Cardiac muscle cell (in vitro differentiated cells and primary cell): ENCODE data around the gene IMMP2L. TPM values are rescaled to one million over a fixed set of nuclear protein-coding genes. Genes with fewer than 3 reads are reported as not detected.

ENCODE experiments used
- DNase-seq, 2 donors: peaks; one replicate each; pipeline versions ENCODE4 v3.0.0 to v3.0.0-alpha.2; 2010 to 2017; ENCODE audit warnings: low read depth in 1 of 2, low spot score in 1 of 2
- H3K27ac ChIP-seq: fragments of 200-600 bp; sonication (generic); 2 replicates; pipeline ENCODE4 v1.5.1; 2016
- H3K27me3 ChIP-seq: fragments of 200-600 bp; sonication (generic); 2 replicates; pipeline ENCODE4 v1.6.0; 2016; ENCODE audit warnings: control low read depth
- H3K36me3 ChIP-seq: fragments of 200-600 bp; sonication (generic); 2 replicates; pipeline ENCODE4 v1.5.1; 2016; ENCODE audit warnings: control low read depth
- H3K4me1 ChIP-seq: fragments of 200-600 bp; sonication (generic); 2 replicates; pipeline ENCODE4 v1.8.1; 2017; ENCODE audit warnings: low read depth, mild to moderate bottlenecking, mixed run types
- H3K4me3 ChIP-seq: fragments of 200-600 bp; sonication (generic); 2 replicates; pipeline ENCODE4 v1.5.1; 2016; ENCODE audit warnings: mild to moderate bottlenecking
- H3K9me3 ChIP-seq: fragments of 200-600 bp; sonication (generic); 2 replicates; pipeline ENCODE4 v1.5.1; 2017; ENCODE audit warnings: low read depth, mild to moderate bottlenecking, control low read depth
- CTCF ChIP-seq: IDR thresholded peaks from 2 replicates; pipeline ENCODE4 v1.5.1; 2012; ENCODE audit warnings: low read depth, mild to moderate bottlenecking, low read length
- polyA plus RNA-seq: library from polyadenylated mRNA; unstranded; fragments of >200 nt; fragmentation: Nextera tagmentation; extraction: Ambion mirVana; gene quantifications from 2 replicates; pipeline ENCODE4 v1.2.1, GENCODE V29; 2016
- total RNA-seq: library from RNA; depleted of rRNA; stranded (reverse); fragments of >200 nt; gene quantifications from 2 replicates; pipeline ENCODE4 v1.2.3, GENCODE V29; 2016

Gene IMMP2L
- total and polyA plus RNA-seq, 2 experiments from 2014 or later: 6.0 to 11.9 TPM

GRCh38 chr7:111042842-111043241, 519.5 kb downstream of the IMMP2L start:
- Histone ChIP-seq H3K4me3 (no peak overlapping the region), H3K4me1 (peaks cover 19% of the 10 kb centered on the region), H3K36me3 (no peaks in the 10 kb centered on the region), H3K27me3 (no peaks in the 10 kb centered on the region), H3K27ac (no peak overlapping the region), H3K9me3 (no peaks in the 10 kb centered on the region)
- no peak for DNase-seq
- TF ChIP-seq CTCF: no peak

- no peaks in the 10 kb centered on the region for H3K27me3 ChIP-seq
- no peak for TF ChIP-seq CTCF
- H3K27ac ChIP-seq: peak overlapping the region; percentile 75
- DNase-seq: peak; percentile 1 to 61
- H3K9me3 ChIP-seq: no peaks in the 10 kb centered on the region
- H3K36me3 ChIP-seq: no peaks in the 10 kb centered on the region
- peaks cover 19% of the 10 kb centered on the region for H3K4me1 ChIP-seq
- no peak overlapping the region for H3K4me3 ChIP-seq
Measured at GRCh38 chr7:111041577-111041976, 520.7 kb downstream of the IMMP2L start.

GRCh38 chr7:111038185-111038584, 524.1 kb downstream of the IMMP2L start:
- no peak for DNase-seq
- Histone ChIP-seq H3K36me3 (no peaks in the 10 kb centered on the region), H3K27ac (no peak overlapping the region), H3K9me3 (no peaks in the 10 kb centered on the region), H3K27me3 (no peaks in the 10 kb centered on the region), H3K4me1 (peaks cover 25% of the 10 kb centered on the region), H3K4me3 (no peak overlapping the region)
- no peak for TF ChIP-seq CTCF

GRCh38 chr7:111031916-111032315, 530.4 kb downstream of the IMMP2L start:
- Histone ChIP-seq H3K27me3 (no peaks in the 10 kb centered on the region), H3K4me3 (no peak overlapping the region), H3K27ac (no peak overlapping the region), H3K36me3 (no peaks in the 10 kb centered on the region), H3K4me1 (peaks cover 20% of the 10 kb centered on the region), H3K9me3 (no peaks in the 10 kb centered on the region)
- TF ChIP-seq CTCF: no peak
- DNase-seq: no peak

GRCh38 chr7:111030336-111030735, 532.0 kb downstream of the IMMP2L start:
- Histone ChIP-seq H3K4me1 (peaks cover 20% of the 10 kb centered on the region), H3K9me3 (no peaks in the 10 kb centered on the region), H3K27ac (no peak overlapping the region), H3K4me3 (no peak overlapping the region), H3K27me3 (no peaks in the 10 kb centered on the region), H3K36me3 (no peaks in the 10 kb centered on the region)
- DNase-seq: no peak
- no peak for TF ChIP-seq CTCF
